GM12878 (cell line): ENCODE measurements around the gene ARPP21. TPM values are rescaled to one million over a fixed set of nuclear protein-coding genes. Genes with fewer than 3 reads are reported as not detected.

Experiments
- ATAC-seq: fragments of 200-7000 bp; cut with Tn5 transposase; 3 replicates; pipeline ENCODE4 v1.9.1; 2020; ENCODE audit warnings: mild to moderate bottlenecking, moderate library complexity
- BruUV-seq: library from RNA; stranded (reverse); fragments of 400-500 nt; replicated peaks from 2 replicates; lab custom pipeline; 2021; lab: Mats Ljungman, UMichigan
- CTCF ChIA-PET: fragments of 300-600 bp; sonication (Branson Sonifier 250); formaldehyde crosslinking; extraction: SDS; loops from one replicate; lab custom pipeline; 2021; ENCODE audit warnings: inconsistent platforms; lab: Yijun Ruan, JAX
- POLR2A ChIA-PET: fragments of 350-600 bp; formaldehyde crosslinking; extraction: SDS; loops from one replicate; lab custom pipeline; 2021; ENCODE audit warnings: inconsistent platforms; lab: Charles Lee
- RAD21 ChIA-PET: fragments of 300-600 bp; sonication (Branson Sonifier 250); formaldehyde crosslinking; loops from one replicate; lab custom pipeline; 2023; ENCODE audit warnings: antibody characterized with exemption; ENCODE audit not compliant: unreplicated experiment; lab: Charles Lee
- SMC1A ChIA-PET: fragments of 300-600 bp; sonication (Branson Sonifier 250); formaldehyde crosslinking; loops from one replicate; lab custom pipeline; 2023; ENCODE audit not compliant: unreplicated experiment, uncharacterized antibody; lab: Charles Lee
- DNase-seq: peaks from one replicate; pipeline ENCODE4 v3.0.0-alpha.2; 2011; ENCODE audit warnings: low read depth, low spot score
- FAIRE-seq: peaks from 3 replicates; lab custom pipeline; 2011; peaks lifted over from hg19 to GRCh38; lab: Jason Lieb, UNC
- H2AFZ ChIP-seq: 2 replicates; pipeline ENCODE4 v1.6.0; 2011; ENCODE audit warnings: low read depth, low read length, control low read depth; ENCODE audit not compliant: control insufficient read depth
- H3K27ac ChIP-seq: 2 replicates; pipeline ENCODE4 v1.5.1; 2011; ENCODE audit warnings: control low read depth; ENCODE audit not compliant: control insufficient read depth, insufficient read depth
- H3K27me3 ChIP-seq, 2 experiments: replicated peaks in 1 of 2; 2 replicates each; pipeline versions ENCODE4 v1.6.0 to v1.6.1; 2011; ENCODE audit warnings: low read length in 1 of 2; ENCODE audit not compliant: control insufficient read depth in 2 of 2, insufficient read depth in 2 of 2
- H3K36me3 ChIP-seq, 2 experiments: 2 replicates each; pipeline ENCODE4 v1.5.1; 2011; ENCODE audit warnings: low read length in 1 of 2; ENCODE audit not compliant: control insufficient read depth in 2 of 2, insufficient read depth in 2 of 2
- H3K4me1 ChIP-seq: 2 replicates; pipeline ENCODE4 v1.6.1; 2011; ENCODE audit warnings: mild to moderate bottlenecking, low read length, moderate library complexity, mixed read lengths; ENCODE audit not compliant: control insufficient read depth, insufficient read depth
- H3K4me2 ChIP-seq: 2 replicates; pipeline ENCODE4 v1.6.0; 2011; ENCODE audit warnings: control low read depth; ENCODE audit not compliant: control insufficient read depth, insufficient read depth
- H3K4me3 ChIP-seq: fragments of 200-600 bp; sonication (generic); 2 replicates; pipeline ENCODE4 v1.5.1; 2016
- H3K79me2 ChIP-seq: 2 replicates; pipeline ENCODE4 v1.6.0; 2011; ENCODE audit warnings: low read length; ENCODE audit not compliant: control insufficient read depth, insufficient read depth
- H3K9ac ChIP-seq: 2 replicates; pipeline ENCODE4 v1.8.0; 2011; ENCODE audit warnings: low read length, control low read depth, mixed read lengths; ENCODE audit not compliant: control insufficient read depth, insufficient read depth
- H3K9me3 ChIP-seq: replicated peaks from 3 replicates; pipeline ENCODE4 v1.5.1; 2011; ENCODE audit warnings: mild to moderate bottlenecking, low read length; ENCODE audit not compliant: control insufficient read depth, insufficient read depth
- H4K20me1 ChIP-seq: 2 replicates; pipeline ENCODE4 v1.6.0; 2011; ENCODE audit not compliant: control insufficient read depth, insufficient read depth
- MAX ChIP-seq: IDR thresholded peaks from 2 replicates; pipeline ENCODE4 v1.6.1; 2012; ENCODE audit warnings: low read depth, low read length, improper control_type of control experiment
- ZBED1 ChIP-seq: IDR thresholded peaks from 2 replicates; pipeline ENCODE4 v1.6.1; 2016; ENCODE audit warnings: borderline replicate concordance
- WGBS: methylation state at CpG from one replicate; pipeline ENCODE4 v1.1.6; 2016; ENCODE audit warnings: low lambda C conversion rate; ENCODE audit not compliant: insufficient replicate concordance, insufficient coverage; ENCODE audit errors: missing lambda C conversion rate; 5-methylcytosine and 5-hydroxymethylcytosine counted together
- in situ Hi-C: fragments of 300-500 bp; cut with MboI; formaldehyde crosslinking; loops from 9 replicates; pipeline ENCODE4 v1.14.3; 2018; ENCODE audit warnings: mixed read lengths
- intact Hi-C: fragments of 100-400 bp; cut with micrococcal nuclease; formaldehyde crosslinking; loops from one replicate; pipeline ENCODE4 v1.14.2; 2022; ENCODE audit not compliant: unreplicated experiment
- polyA plus RNA-seq, 11 experiments: library from polyadenylated mRNA; depleted of rRNA in 4 of 11; unstranded in 6 of 11; stranded (reverse) in 5 of 11; fragments of >200 nt; fragmentation: Nextera tagmentation in 4 of 11; fragmentation: Illumina TruSeq in 1 of 11; extraction: Ambion mirVana in 4 of 11; extraction: Trizol in 1 of 11; gene quantifications; 1 replicate in 1 of 11; 2 replicates in 10 of 11; pipeline versions ENCODE4 v1.2.1 to v1.2.3, GENCODE V29; 2011 to 2016; ENCODE audit warnings: inconsistent platforms in 2 of 11, missing spikeins in 2 of 11, low read depth in 1 of 11
- total RNA-seq, 4 experiments: library from RNA; depleted of rRNA in 3 of 4; stranded (reverse); fragments of >200 nt in 3 of 4; fragmentation: Illumina TruSeq in 1 of 4; extraction: Trizol in 1 of 4; gene quantifications; 2 replicates each; pipeline versions ENCODE4 v1.2.1 to v1.2.3, GENCODE V29; 2013 to 2021

The ARPP21 gene
- total and polyA plus RNA-seq, 10 of the 15 experiments (the other 5 are each of a cell fraction or from before 2014, with no cell fraction given): not detected

- Histone ChIP-seq H3K4me2 (no peak overlapping the region), H4K20me1 (no peaks in the 10 kb centered on the region), H3K79me2 (no peaks in the 10 kb centered on the region), H3K9ac (no peak overlapping the region), H3K27me3 (peaks cover 0 to 2% of the 10 kb centered on the region in 2 experiments; a peak in 1 of 4 replicates), H3K9me3 (no peaks in the 10 kb centered on the region), H3K27ac (no peak overlapping the region), H3K4me1 (peaks cover 4% of the 10 kb centered on the region; the same call in 1 of the 2 replicates), H3K36me3 (no peaks in the 10 kb centered on the region), H2AFZ (no peak overlapping the region), H3K4me3 (no peak overlapping the region)
- ChIA-PET POLR2A (interaction anchor here (1.0 kb wide), 1 partner anchor 62 kb away, joined by 3 read pairs; no protein-coding TSS in a partner anchor), RAD21 (no interaction called here), SMC1A (interaction anchor here (0.6 to 1.4 kb wide), 2 partner anchors 9 to 1388 kb away, joined by 3 to 4 read pairs; no protein-coding TSS in a partner anchor), CTCF (interaction anchor here (1.0 to 1.1 kb wide), 2 partner anchors 9 to 243 kb away, joined by 3 read pairs; no protein-coding TSS in a partner anchor)
- intact Hi-C loops (no loop called here), in situ Hi-C loops (no loop called here)
- BruUV-seq: no TSS peak
- WGBS: 0% methylated on average over 3 of the region's 3 CpGs
- no peak for TF ChIP-seq MAX
- FAIRE-seq: peak; percentile 68
- no peak for ATAC-seq
- DNase-seq: no peak
Observed at GRCh38 chr3:35665390-35666055, 26.2 kb downstream of the ARPP21 start.

GRCh38 chr3:35666888-35667287 lies 27.6 kb downstream of the ARPP21 start:
- FAIRE-seq: no peak
- no peaks in the 10 kb centered on the region for H3K79me2 ChIP-seq
- ChIA-PET SMC1A (no interaction called here), POLR2A (no interaction called here), RAD21 (no interaction called here), CTCF (no interaction called here)
- no peak overlapping the region for H2AFZ ChIP-seq
- H3K27ac ChIP-seq: no peak overlapping the region
- H4K20me1 ChIP-seq: no peaks in the 10 kb centered on the region
- H3K4me1 ChIP-seq: peaks cover 4% of the 10 kb centered on the region; the same call in 1 of the 2 replicates
- no peak overlapping the region for H3K9ac ChIP-seq
- no peak overlapping the region for H3K4me3 ChIP-seq
- H3K4me2 ChIP-seq: no peak overlapping the region
- in situ Hi-C loops: no loop called here
- H3K36me3 ChIP-seq: no peaks in the 10 kb centered on the region
- intact Hi-C loops: no loop called here
- H3K9me3 ChIP-seq: no peaks in the 10 kb centered on the region
- no peak for ATAC-seq
- BruUV-seq: no TSS peak
- WGBS: 0% methylated on average over 1 of the region's 1 CpG
- no peak for TF ChIP-seq ZBED1
- no peak for DNase-seq
- H3K27me3 ChIP-seq: peaks cover 0 to 2% of the 10 kb centered on the region in 2 experiments; a peak in 1 of 4 replicates
